ENCODE results near the gene RNF44.

DNA sequence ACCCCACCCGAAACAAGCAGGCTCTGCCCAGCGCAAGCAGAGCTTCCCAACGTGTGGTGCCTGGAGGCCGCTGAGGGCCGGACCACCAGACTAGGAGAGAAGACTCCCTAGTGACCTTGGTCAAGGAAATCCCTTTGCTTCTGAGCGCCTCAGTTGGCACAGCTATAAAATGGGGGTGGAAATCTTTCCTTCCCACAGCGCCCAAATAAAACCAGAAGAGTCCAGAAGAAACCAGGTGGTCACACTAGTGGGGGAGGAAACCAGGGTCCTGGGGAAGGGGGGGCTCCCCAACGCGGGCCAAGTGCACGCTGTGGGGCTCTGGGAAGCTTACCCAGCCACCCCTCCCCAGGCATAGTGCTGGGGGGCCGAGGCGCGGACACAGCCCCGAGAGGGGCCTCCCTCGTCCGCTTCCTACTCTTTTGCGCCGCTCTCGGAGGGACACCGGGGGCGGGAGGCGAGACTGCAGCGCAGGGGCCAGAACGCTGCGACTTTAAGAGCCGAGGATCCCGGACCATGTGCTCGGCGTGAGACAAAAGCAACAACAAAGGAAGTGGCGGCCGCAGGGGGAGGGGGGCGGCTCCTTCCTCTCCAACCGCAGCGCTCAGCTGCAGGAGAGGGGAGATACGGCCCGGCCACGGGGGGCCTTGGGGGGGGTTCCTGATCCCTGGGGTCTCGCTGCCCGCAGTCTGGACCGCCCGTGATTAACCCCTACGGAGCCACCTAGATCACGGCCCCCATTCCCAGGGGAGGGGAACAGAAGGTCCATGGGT lies 885 bp downstream of the RNF44 start:
- TF ChIP-seq EZH2 (IDR thresholded peaks at IDR 0.05; ENCODE audit: borderline replicate concordance): no peak
- TF ChIP-seq, protein P1, sequence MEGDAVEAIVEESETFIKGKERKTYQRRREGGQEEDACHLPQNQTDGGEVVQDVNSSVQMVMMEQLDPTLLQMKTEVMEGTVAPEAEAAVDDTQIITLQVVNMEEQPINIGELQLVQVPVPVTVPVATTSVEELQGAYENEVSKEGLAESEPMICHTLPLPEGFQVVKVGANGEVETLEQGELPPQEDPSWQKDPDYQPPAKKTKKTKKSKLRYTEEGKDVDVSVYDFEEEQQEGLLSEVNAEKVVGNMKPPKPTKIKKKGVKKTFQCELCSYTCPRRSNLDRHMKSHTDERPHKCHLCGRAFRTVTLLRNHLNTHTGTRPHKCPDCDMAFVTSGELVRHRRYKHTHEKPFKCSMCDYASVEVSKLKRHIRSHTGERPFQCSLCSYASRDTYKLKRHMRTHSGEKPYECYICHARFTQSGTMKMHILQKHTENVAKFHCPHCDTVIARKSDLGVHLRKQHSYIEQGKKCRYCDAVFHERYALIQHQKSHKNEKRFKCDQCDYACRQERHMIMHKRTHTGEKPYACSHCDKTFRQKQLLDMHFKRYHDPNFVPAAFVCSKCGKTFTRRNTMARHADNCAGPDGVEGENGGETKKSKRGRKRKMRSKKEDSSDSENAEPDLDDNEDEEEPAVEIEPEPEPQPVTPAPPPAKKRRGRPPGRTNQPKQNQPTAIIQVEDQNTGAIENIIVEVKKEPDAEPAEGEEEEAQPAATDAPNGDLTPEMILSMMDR (IDR thresholded peaks at IDR 0.05; ENCODE audit: poor library complexity): no peak

Data from hepatocyte (in vitro differentiated cells).